ENCODE measurements around the gene PABPN1L.
"Not testable (repeated sequence)": the region's sequence is repeated elsewhere in the genome, so short reads cannot be mapped to it uniquely, and the experiment has no call there.

Gene PABPN1L

GRCh38 chr16:88892065-88892464 lies 25.6 kb upstream of the PABPN1L start:
- no peak overlapping the region for H3K4me3 ChIP-seq (ENCODE audit: low read depth, low read length)
- TF ChIP-seq CTCF (IDR thresholded peaks at IDR 0.05; ENCODE audit: low read depth, low read length), result no peak
- peak; percentile 58 for DNase-seq

GRCh38 chr16:88891083-88891482 lies 24.6 kb upstream of the PABPN1L start:
- TF ChIP-seq CTCF (IDR thresholded peaks at IDR 0.05; ENCODE audit: low read depth, low read length), result no peak
- DNase-seq, result no peak
- H3K4me1 ChIP-seq, result no peaks in the 10 kb centered on the region; the same call in 1 of the 2 replicates
- H3K4me3 ChIP-seq (ENCODE audit: low read depth, low read length), result no peak overlapping the region
- H3K36me3 ChIP-seq, result no peaks in the 10 kb centered on the region
- peaks cover 22% of the 10 kb centered on the region; the same call in 1 of the 2 replicates for H3K27me3 ChIP-seq
- H3K9me3 ChIP-seq, result no peaks in the 10 kb centered on the region; the same call in 1 of the 2 replicates

More at GRCh38 chr16:88892065-88892464, 25.6 kb upstream of the PABPN1L start:
- peaks cover 22% of the 10 kb centered on the region; the same call in 1 of the 2 replicates for H3K27me3 ChIP-seq
- no peaks in the 10 kb centered on the region; the same call in 1 of the 2 replicates for H3K9me3 ChIP-seq
- no peaks in the 10 kb centered on the region for H3K36me3 ChIP-seq
- H3K4me1 ChIP-seq, result no peaks in the 10 kb centered on the region; the same call in 1 of the 2 replicates

- not testable (repeated sequence) for DNase-seq; H3K36me3 ChIP-seq; H3K9me3 ChIP-seq; H3K4me1 ChIP-seq; H3K4me3 ChIP-seq (ENCODE audit: low read depth, low read length)
- H3K27me3 ChIP-seq, result peaks cover 22% of the 10 kb centered on the region; the same call in 1 of the 2 replicates
Observed at GRCh38 chr16:88889702-88890352, 23.4 kb upstream of the PABPN1L start.

GRCh38 chr16:88888461-88889387 lies 22.3 kb upstream of the PABPN1L start:
- no peak for TF ChIP-seq CTCF (IDR thresholded peaks at IDR 0.05; ENCODE audit: low read depth, low read length)
- Histone ChIP-seq H3K9me3 (no peaks in the 10 kb centered on the region; the same call in 1 of the 2 replicates), H3K36me3 (no peaks in the 10 kb centered on the region), H3K4me1 (no peaks in the 10 kb centered on the region; the same call in 1 of the 2 replicates), H3K27me3 (peaks cover 22% of the 10 kb centered on the region; the same call in 1 of the 2 replicates), H3K4me3 (ENCODE audit: low read depth, low read length) (no peak overlapping the region)
- DNase-seq, result no peak

GRCh38 chr16:88888057-88888456 lies 21.6 kb upstream of the PABPN1L start:
- TF ChIP-seq CTCF (IDR thresholded peaks at IDR 0.05; ENCODE audit: low read depth, low read length), result no peak
- Histone ChIP-seq H3K9me3 (no peaks in the 10 kb centered on the region; the same call in 1 of the 2 replicates), H3K36me3 (no peaks in the 10 kb centered on the region), H3K27me3 (peaks cover 22% of the 10 kb centered on the region; the same call in 1 of the 2 replicates), H3K4me3 (ENCODE audit: low read depth, low read length) (no peak overlapping the region), H3K4me1 (no peaks in the 10 kb centered on the region; the same call in 1 of the 2 replicates)
- DNase-seq, result no peak

GRCh38 chr16:88886845-88887521 lies 20.5 kb upstream of the PABPN1L start:
- Histone ChIP-seq H3K27me3 (peaks cover 18% of the 10 kb centered on the region), H3K4me3 (ENCODE audit: low read depth, low read length) (no peak overlapping the region), H3K9me3 (no peaks in the 10 kb centered on the region; the same call in 1 of the 2 replicates), H3K4me1 (no peaks in the 10 kb centered on the region; the same call in 1 of the 2 replicates), H3K36me3 (no peaks in the 10 kb centered on the region)
- no peak for TF ChIP-seq CTCF (IDR thresholded peaks at IDR 0.05; ENCODE audit: low read depth, low read length)
- DNase-seq, result peak; percentile 44

All from BE2C (cell line).